ENCODE data around the gene CES2. TPM values are rescaled to one million over a fixed set of nuclear protein-coding genes. Genes with fewer than 3 reads are reported as not detected.

The CES2 gene
- total RNA-seq, 2 experiments from 2014 or later: 59.3 to 62.6 TPM

- H3K27ac Mint-ChIP-seq: no peak overlapping the region
- no peaks in the 10 kb centered on the region for H3K27me3 Mint-ChIP-seq
- TF ChIP-seq, protein P1, sequence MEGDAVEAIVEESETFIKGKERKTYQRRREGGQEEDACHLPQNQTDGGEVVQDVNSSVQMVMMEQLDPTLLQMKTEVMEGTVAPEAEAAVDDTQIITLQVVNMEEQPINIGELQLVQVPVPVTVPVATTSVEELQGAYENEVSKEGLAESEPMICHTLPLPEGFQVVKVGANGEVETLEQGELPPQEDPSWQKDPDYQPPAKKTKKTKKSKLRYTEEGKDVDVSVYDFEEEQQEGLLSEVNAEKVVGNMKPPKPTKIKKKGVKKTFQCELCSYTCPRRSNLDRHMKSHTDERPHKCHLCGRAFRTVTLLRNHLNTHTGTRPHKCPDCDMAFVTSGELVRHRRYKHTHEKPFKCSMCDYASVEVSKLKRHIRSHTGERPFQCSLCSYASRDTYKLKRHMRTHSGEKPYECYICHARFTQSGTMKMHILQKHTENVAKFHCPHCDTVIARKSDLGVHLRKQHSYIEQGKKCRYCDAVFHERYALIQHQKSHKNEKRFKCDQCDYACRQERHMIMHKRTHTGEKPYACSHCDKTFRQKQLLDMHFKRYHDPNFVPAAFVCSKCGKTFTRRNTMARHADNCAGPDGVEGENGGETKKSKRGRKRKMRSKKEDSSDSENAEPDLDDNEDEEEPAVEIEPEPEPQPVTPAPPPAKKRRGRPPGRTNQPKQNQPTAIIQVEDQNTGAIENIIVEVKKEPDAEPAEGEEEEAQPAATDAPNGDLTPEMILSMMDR (IDR thresholded peaks at IDR 0.05): no peak
- intact Hi-C loops (cut with DNase I, micrococcal nuclease): no loop called here
- H3K4me1 Mint-ChIP-seq (ENCODE audit: low read depth): no peaks in the 10 kb centered on the region
- Histone ChIP-seq H3K4me3 (ENCODE audit: low read length) (no peak overlapping the region), H3K9me3 (ENCODE audit: control insufficient read depth in 1 of 2, insufficient read depth in 1 of 2, low read length in 2 of 2) (no peaks in the 10 kb centered on the region), H3K27me3 (ENCODE audit: control insufficient read depth in 1 of 2, insufficient read depth in 2 of 2, low read length in 2 of 2) (peaks cover 0 to 2% of the 10 kb centered on the region in 2 experiments), H3K36me3 (ENCODE audit: insufficient read depth, low read length) (no peaks in the 10 kb centered on the region), H3K27ac (ENCODE audit: low read depth in 1 of 2, low read length in 2 of 2) (no peak overlapping the region), H3K4me1 (ENCODE audit: insufficient read depth, low read length) (no peaks in the 10 kb centered on the region)
- DNase-seq (no peak), ATAC-seq (ENCODE audit: poor library complexity) (no peak)
- no peaks in the 10 kb centered on the region for H3K36me3 Mint-ChIP-seq (ENCODE audit: low read depth)
- POLR2A ChIA-PET: no interaction called here
- no peaks in the 10 kb centered on the region for H3K9me3 Mint-ChIP-seq
- CTCF ChIA-PET: interaction anchor here (1.1 kb wide), 1 partner anchor 30 kb away, joined by 3 read pairs; no protein-coding TSS in a partner anchor
- H3K4me3 Mint-ChIP-seq: no peak overlapping the region
These were observed 21.6 kb upstream of the CES2 start for GRCh38 chr16:66913711-66914110.

DNA sequence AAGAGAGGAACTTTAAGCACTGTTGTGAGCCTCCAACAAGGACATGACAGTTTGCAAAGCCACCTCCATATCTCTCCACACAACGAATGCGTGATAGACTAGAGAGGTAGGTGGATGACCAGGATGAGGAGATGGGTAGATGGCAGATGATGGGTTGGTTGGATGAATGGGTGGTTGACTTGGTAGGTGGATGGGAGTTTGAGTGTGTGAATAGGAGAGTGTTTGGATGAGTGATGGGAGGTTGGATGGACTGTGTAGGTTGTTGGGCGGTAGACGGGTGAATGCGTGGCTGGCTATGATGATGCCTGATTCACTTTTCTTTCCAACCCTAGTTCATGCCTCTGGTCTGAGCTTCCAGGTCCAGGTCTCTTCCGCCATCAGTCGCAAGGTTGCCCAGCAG lies 20.8 kb upstream of the CES2 start:
- no peak overlapping the region for H3K27ac Mint-ChIP-seq
- Histone ChIP-seq H3K4me3 (ENCODE audit: low read length) (no peak overlapping the region), H3K27ac (ENCODE audit: low read depth in 1 of 2, low read length in 2 of 2) (no peak overlapping the region), H3K36me3 (ENCODE audit: insufficient read depth, low read length) (no peaks in the 10 kb centered on the region), H3K9me3 (ENCODE audit: control insufficient read depth in 1 of 2, insufficient read depth in 1 of 2, low read length in 2 of 2) (no peaks in the 10 kb centered on the region), H3K27me3 (ENCODE audit: control insufficient read depth in 1 of 2, insufficient read depth in 2 of 2, low read length in 2 of 2) (peaks cover 2 to 4% of the 10 kb centered on the region in 2 experiments), H3K4me1 (ENCODE audit: insufficient read depth, low read length) (no peaks in the 10 kb centered on the region)
- TF ChIP-seq, protein P1 (IDR thresholded peaks at IDR 0.05): no peak
- ChIA-PET POLR2A (no interaction called here), CTCF (interaction anchor here (1.1 kb wide), 1 partner anchor 31 kb away, joined by 3 read pairs; no protein-coding TSS in a partner anchor)
- peaks cover 4% of the 10 kb centered on the region for H3K27me3 Mint-ChIP-seq
- no peak for DNase-seq
- no peak for ATAC-seq (ENCODE audit: poor library complexity)
- no peaks in the 10 kb centered on the region for H3K36me3 Mint-ChIP-seq (ENCODE audit: low read depth)
- no peak overlapping the region for H3K4me3 Mint-ChIP-seq
- H3K9me3 Mint-ChIP-seq: no peaks in the 10 kb centered on the region
- no peaks in the 10 kb centered on the region for H3K4me1 Mint-ChIP-seq (ENCODE audit: low read depth)
- intact Hi-C loops (cut with DNase I, micrococcal nuclease): no loop called here

GRCh38 chr16:66915041-66915440 lies 20.3 kb upstream of the CES2 start:
- peaks cover 4% of the 10 kb centered on the region for H3K27me3 Mint-ChIP-seq
- Histone ChIP-seq H3K27me3 (ENCODE audit: control insufficient read depth in 1 of 2, insufficient read depth in 2 of 2, low read length in 2 of 2) (peaks cover 2 to 4% of the 10 kb centered on the region in 2 experiments), H3K9me3 (ENCODE audit: control insufficient read depth in 1 of 2, insufficient read depth in 1 of 2, low read length in 2 of 2) (no peaks in the 10 kb centered on the region), H3K36me3 (ENCODE audit: insufficient read depth, low read length) (no peaks in the 10 kb centered on the region), H3K4me1 (ENCODE audit: insufficient read depth, low read length) (no peaks in the 10 kb centered on the region), H3K27ac (ENCODE audit: low read depth in 1 of 2, low read length in 2 of 2) (no peak overlapping the region), H3K4me3 (ENCODE audit: low read length) (no peak overlapping the region)
- DNase-seq (no peak), ATAC-seq (ENCODE audit: poor library complexity) (no peak)
- intact Hi-C loops (cut with DNase I, micrococcal nuclease): no loop called here
- H3K4me3 Mint-ChIP-seq: no peak overlapping the region
- H3K27ac Mint-ChIP-seq: no peak overlapping the region
- ChIA-PET POLR2A (no interaction called here), CTCF (no interaction called here)
- TF ChIP-seq, protein P1 (IDR thresholded peaks at IDR 0.05): no peak
- no peaks in the 10 kb centered on the region for H3K36me3 Mint-ChIP-seq (ENCODE audit: low read depth)
- no peaks in the 10 kb centered on the region for H3K9me3 Mint-ChIP-seq
- no peaks in the 10 kb centered on the region for H3K4me1 Mint-ChIP-seq (ENCODE audit: low read depth)
